Natural killer cell (primary cell): ENCODE measurements around the gene HHAT. TPM values are rescaled to one million over a fixed set of nuclear protein-coding genes. Genes with fewer than 3 reads are reported as not detected.

Source experiments
- ATAC-seq, 3 donors: fragments of 150-1000 bp in 2 of 3; fragments of 200-7000 bp in 1 of 3; cut with Tn5 transposase; 1 replicate in 1 of 3; 2 replicates in 2 of 3; pipeline ENCODE4 v1.10.0; 2021; ENCODE audit warnings: mild to moderate bottlenecking in 2 of 3, moderate library complexity in 2 of 3
- DNase-seq, 2 donors: peaks; one replicate each; pipeline versions ENCODE4 v3.0.0 to v3.0.0-alpha.2; 2013 to 2021; ENCODE audit warnings: mixed read lengths in 1 of 2
- H3K27ac ChIP-seq: one replicate; pipeline ENCODE4 v1.5.1; 2013; ENCODE audit warnings: mild to moderate bottlenecking, low read length
- H3K27me3 ChIP-seq: one replicate; pipeline ENCODE4 v1.6.1; 2013; ENCODE audit warnings: low read length; ENCODE audit not compliant: control insufficient read depth, insufficient read depth
- H3K36me3 ChIP-seq: one replicate; pipeline ENCODE4 v1.6.1; 2013; ENCODE audit warnings: low read length; ENCODE audit not compliant: control insufficient read depth, insufficient read depth
- H3K4me1 ChIP-seq: one replicate; pipeline ENCODE4 v1.6.1; 2013; ENCODE audit warnings: low read length; ENCODE audit not compliant: control insufficient read depth, insufficient read depth
- H3K4me3 ChIP-seq: one replicate; pipeline ENCODE4 v1.5.1; 2013; ENCODE audit warnings: low read length
- H3K9me3 ChIP-seq: one replicate; pipeline ENCODE4 v1.6.1; 2013; ENCODE audit warnings: low read length; ENCODE audit not compliant: control insufficient read depth, insufficient read depth
- H3K27ac Mint-ChIP-seq, 2 donors: one replicate each; pipeline ENCODE4 v1.8.0; 2022; ENCODE audit warnings: mild to moderate bottlenecking in 2 of 2, mixed read lengths in 2 of 2, moderate library complexity in 1 of 2
- H3K27me3 Mint-ChIP-seq, 2 donors: one replicate each; pipeline ENCODE4 v1.8.0; 2022; ENCODE audit warnings: low read depth in 2 of 2, mixed read lengths in 2 of 2
- H3K36me3 Mint-ChIP-seq: one replicate; pipeline ENCODE4 v1.8.0; 2022; ENCODE audit warnings: mixed read lengths
- H3K4me1 Mint-ChIP-seq, 2 donors: one replicate each; pipeline ENCODE4 v1.8.0; 2022; ENCODE audit warnings: mixed read lengths in 2 of 2
- H3K4me3 Mint-ChIP-seq: one replicate; pipeline ENCODE4 v1.8.0; 2022; ENCODE audit warnings: mild to moderate bottlenecking, moderate library complexity, mixed read lengths
- H3K9me3 Mint-ChIP-seq, 2 donors: one replicate each; pipeline ENCODE4 v1.8.0; 2022; ENCODE audit warnings: mixed read lengths in 2 of 2
- WGBS: methylation state at CpG from one replicate; pipeline ENCODE4 v1.1.7; 2013; ENCODE audit warnings: missing lambda C conversion rate; ENCODE audit not compliant: insufficient coverage; 5-methylcytosine and 5-hydroxymethylcytosine counted together
- intact Hi-C: fragments of 100-400 bp; cut with micrococcal nuclease; formaldehyde crosslinking; loops from one replicate; pipeline ENCODE4 v1.14.2; 2022
- total RNA-seq, 4 donors: library from RNA; stranded (reverse); fragments of 120-200 nt in 1 of 4; gene quantifications; one replicate each; pipeline versions ENCODE4 v1.2.3 to v1.2.4, GENCODE V29; 2013 to 2022
- TF ChIP-seq, protein P1 (sequence below): fragments of 200-600 bp; IDR thresholded peaks from one replicate; pipeline ENCODE4 v1.8.0; 2022; ENCODE audit warnings: antibody characterized with exemption

HHAT gene
- total RNA-seq, 3 donors from 2014 or later (not counting 1 experiment from before 2014, with no cell fraction given): 0.79 to 1.1 (median 0.82) TPM

DNA sequence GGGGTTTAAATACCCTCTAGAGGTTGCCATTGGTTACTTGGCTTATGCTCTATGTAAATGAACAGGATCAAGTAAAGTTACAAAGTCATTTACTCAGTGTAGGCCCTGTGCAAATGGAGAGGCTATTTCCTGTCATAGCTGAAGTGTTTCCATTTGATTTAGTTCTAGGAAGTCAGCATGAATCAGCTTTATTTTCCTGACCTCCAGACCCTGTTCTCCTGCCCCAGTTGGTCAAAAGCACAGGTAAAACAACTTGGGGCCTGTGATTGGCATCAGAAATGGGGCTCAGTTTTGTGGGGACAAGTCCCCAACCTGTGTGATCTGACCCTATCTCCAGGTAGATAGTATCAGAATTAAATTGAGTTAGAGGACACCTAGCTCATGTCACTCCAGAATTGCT lies 239.9 kb downstream of the HHAT start:
- intact Hi-C loops: no loop called here
- Histone ChIP-seq H3K9me3 (no peaks in the 10 kb centered on the region), H3K27me3 (no peaks in the 10 kb centered on the region), H3K4me3 (no peak overlapping the region), H3K4me1 (no peaks in the 10 kb centered on the region), H3K36me3 (no peaks in the 10 kb centered on the region), H3K27ac (no peak overlapping the region)
- ATAC-seq (no peak), DNase-seq (no peak)
- H3K27me3 Mint-ChIP-seq: peaks cover 0 to 3% of the 10 kb centered on the region in 2 donors
- no peak overlapping the region for H3K4me3 Mint-ChIP-seq
- TF ChIP-seq, protein P1, sequence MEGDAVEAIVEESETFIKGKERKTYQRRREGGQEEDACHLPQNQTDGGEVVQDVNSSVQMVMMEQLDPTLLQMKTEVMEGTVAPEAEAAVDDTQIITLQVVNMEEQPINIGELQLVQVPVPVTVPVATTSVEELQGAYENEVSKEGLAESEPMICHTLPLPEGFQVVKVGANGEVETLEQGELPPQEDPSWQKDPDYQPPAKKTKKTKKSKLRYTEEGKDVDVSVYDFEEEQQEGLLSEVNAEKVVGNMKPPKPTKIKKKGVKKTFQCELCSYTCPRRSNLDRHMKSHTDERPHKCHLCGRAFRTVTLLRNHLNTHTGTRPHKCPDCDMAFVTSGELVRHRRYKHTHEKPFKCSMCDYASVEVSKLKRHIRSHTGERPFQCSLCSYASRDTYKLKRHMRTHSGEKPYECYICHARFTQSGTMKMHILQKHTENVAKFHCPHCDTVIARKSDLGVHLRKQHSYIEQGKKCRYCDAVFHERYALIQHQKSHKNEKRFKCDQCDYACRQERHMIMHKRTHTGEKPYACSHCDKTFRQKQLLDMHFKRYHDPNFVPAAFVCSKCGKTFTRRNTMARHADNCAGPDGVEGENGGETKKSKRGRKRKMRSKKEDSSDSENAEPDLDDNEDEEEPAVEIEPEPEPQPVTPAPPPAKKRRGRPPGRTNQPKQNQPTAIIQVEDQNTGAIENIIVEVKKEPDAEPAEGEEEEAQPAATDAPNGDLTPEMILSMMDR: no peak
- no peaks in the 10 kb centered on the region for H3K4me1 Mint-ChIP-seq
- H3K9me3 Mint-ChIP-seq: no peaks in the 10 kb centered on the region
- H3K27ac Mint-ChIP-seq: no peak overlapping the region
- no peaks in the 10 kb centered on the region for H3K36me3 Mint-ChIP-seq

DNA sequence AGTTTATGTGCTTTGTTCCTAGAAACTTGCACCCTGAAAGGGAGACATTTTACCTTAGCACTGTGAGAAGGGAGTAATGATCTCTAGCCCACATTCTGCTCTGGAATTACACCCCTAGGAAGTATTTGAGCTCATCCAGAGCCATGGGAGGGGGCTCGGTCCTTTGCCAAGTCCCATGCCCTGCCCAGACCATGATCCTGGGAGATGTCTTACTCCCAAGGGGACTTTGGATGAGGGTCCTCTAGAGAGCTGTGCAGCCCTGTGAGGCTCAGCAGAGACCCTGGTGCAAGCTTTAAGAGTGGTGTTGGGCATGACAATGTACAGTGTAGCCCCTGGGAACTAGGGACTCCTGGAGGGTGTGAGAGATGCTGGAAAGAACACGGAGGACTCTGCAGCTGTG lies 241.4 kb downstream of the HHAT start:
- no peaks in the 10 kb centered on the region for H3K9me3 Mint-ChIP-seq
- H3K9me3 ChIP-seq: no peaks in the 10 kb centered on the region
- no peak for DNase-seq
- WGBS: 85% methylated on average over 2 of the region's 2 CpGs
- H3K27me3 Mint-ChIP-seq: no peaks in the 10 kb centered on the region
- TF ChIP-seq, protein P1: no peak
- H3K4me1 ChIP-seq: no peaks in the 10 kb centered on the region
- H3K4me1 Mint-ChIP-seq: no peaks in the 10 kb centered on the region
- no peak overlapping the region for H3K27ac Mint-ChIP-seq
- no peaks in the 10 kb centered on the region for H3K27me3 ChIP-seq
- H3K36me3 Mint-ChIP-seq: no peaks in the 10 kb centered on the region
- no peak overlapping the region for H3K4me3 Mint-ChIP-seq
- no peak overlapping the region for H3K27ac ChIP-seq
- H3K36me3 ChIP-seq: no peaks in the 10 kb centered on the region
- H3K4me3 ChIP-seq: no peak overlapping the region
- intact Hi-C loops: no loop called here
- no peak for ATAC-seq

DNA sequence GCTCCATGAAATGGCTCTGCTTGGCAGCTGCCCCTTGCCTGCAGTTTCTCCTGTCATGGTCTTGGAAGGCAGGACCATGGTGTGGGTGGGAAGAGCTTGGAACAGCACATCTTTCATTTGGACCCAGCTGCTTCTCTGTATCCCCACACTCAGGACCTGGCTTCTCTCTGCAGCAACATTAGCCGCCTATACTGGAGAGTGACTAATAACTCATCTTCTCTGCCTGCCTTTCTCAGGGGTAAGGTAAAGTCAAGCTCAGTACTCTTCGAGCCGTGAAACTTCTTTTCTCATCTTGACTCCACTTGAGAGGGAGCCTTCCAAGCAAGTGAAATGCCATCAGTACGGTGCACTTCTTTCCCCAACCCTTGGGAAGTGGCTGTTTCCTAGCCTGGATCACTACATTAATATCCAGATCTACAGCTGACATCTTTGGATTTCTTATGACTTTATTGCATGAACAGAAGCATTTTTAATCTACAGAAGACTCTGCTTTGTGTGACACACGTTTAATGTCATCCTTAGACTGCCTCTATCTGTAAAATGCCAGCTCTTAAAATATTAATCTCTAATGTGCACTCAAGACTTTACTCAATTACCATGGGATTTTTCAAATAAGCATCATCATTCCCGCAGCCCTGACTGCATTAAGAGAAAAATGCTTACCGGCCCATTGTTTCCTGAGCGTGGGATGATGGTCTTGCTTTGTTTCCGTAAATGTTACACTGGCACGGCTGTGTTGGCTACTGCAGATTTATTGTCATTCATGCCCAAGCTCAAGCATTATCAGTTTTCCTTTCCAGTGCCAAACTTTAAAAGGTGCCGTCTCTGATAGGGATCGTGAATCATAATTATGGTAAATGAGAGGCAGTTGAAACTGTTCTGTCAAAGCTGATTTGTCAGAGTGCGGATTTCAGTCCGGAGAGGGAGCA lies 242.9 kb downstream of the HHAT start:
- Histone ChIP-seq H3K4me1 (no peaks in the 10 kb centered on the region), H3K36me3 (no peaks in the 10 kb centered on the region), H3K4me3 (no peak overlapping the region), H3K27ac (no peak overlapping the region), H3K27me3 (no peaks in the 10 kb centered on the region), H3K9me3 (no peaks in the 10 kb centered on the region)
- Mint-ChIP-seq H3K27me3 (no peaks in the 10 kb centered on the region), H3K9me3 (no peaks in the 10 kb centered on the region), H3K4me3 (no peak overlapping the region), H3K27ac (no peak overlapping the region), H3K36me3 (no peaks in the 10 kb centered on the region), H3K4me1 (no peaks in the 10 kb centered on the region)
- DNase-seq: no peak
- WGBS: 88% methylated on average over 14 of the region's 14 CpGs
- TF ChIP-seq, protein P1: no peak
- intact Hi-C loops: no loop called here
- no peak for ATAC-seq
